ENCODE results near the gene MCFD2. TPM values are rescaled to one million over a fixed set of nuclear protein-coding genes. Genes with fewer than 3 reads are reported as not detected.
A peak's percentile ranks its signal among the peaks of the same experiment; 100 is the strongest.

The MCFD2 gene
- total RNA-seq, 1 donor from 2014 or later: 82.0 TPM

- no peak for DNase-seq (ENCODE audit: low spot score in 2 of 2, unreplicated experiment in 2 of 2)
- no peak for TF ChIP-seq CTCF (IDR thresholded peaks at IDR 0.05; ENCODE audit: unreplicated experiment)
- Mint-ChIP-seq H3K36me3 (peaks cover 7% of the 10 kb centered on the region), H3K9me3 (peaks cover 15% of the 10 kb centered on the region), H3K4me1 (peaks cover 35% of the 10 kb centered on the region), H3K27ac (peak overlapping the region; percentile 35), H3K4me3 (no peak overlapping the region), H3K27me3 (ENCODE audit: low read depth) (peaks cover 24% of the 10 kb centered on the region)
Measured at GRCh38 chr2:46869621-46870020, 46.0 kb downstream of the MCFD2 start.

DNA sequence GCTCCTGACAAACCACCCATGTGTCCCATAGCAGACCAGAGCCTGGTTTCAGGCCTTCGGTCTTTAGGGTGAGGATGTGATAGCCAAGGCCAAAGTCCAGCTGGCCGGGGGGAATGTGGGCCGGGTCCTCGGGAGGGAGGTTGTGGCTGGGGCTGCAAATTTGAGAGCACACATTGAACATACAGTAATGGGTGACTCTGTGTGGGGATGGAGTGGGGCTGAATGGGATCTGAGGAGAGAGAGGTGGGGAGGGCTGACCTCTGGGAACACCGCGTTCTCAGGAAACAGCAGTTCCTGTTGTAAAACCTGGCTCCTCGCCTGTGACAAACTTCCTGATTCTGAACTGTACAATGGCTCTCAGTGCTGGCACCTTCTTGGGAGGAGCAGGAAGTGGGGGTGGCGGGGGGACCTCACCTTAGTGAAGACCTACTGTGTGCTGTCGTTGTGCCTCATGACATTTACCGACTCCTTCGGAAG, 48.8 kb downstream of the MCFD2 start:
- TF ChIP-seq CTCF (IDR thresholded peaks at IDR 0.05; ENCODE audit: unreplicated experiment): no peak
- H3K27ac Mint-ChIP-seq: no peak overlapping the region
- no peak for DNase-seq (ENCODE audit: low spot score in 2 of 2, unreplicated experiment in 2 of 2)

DNA sequence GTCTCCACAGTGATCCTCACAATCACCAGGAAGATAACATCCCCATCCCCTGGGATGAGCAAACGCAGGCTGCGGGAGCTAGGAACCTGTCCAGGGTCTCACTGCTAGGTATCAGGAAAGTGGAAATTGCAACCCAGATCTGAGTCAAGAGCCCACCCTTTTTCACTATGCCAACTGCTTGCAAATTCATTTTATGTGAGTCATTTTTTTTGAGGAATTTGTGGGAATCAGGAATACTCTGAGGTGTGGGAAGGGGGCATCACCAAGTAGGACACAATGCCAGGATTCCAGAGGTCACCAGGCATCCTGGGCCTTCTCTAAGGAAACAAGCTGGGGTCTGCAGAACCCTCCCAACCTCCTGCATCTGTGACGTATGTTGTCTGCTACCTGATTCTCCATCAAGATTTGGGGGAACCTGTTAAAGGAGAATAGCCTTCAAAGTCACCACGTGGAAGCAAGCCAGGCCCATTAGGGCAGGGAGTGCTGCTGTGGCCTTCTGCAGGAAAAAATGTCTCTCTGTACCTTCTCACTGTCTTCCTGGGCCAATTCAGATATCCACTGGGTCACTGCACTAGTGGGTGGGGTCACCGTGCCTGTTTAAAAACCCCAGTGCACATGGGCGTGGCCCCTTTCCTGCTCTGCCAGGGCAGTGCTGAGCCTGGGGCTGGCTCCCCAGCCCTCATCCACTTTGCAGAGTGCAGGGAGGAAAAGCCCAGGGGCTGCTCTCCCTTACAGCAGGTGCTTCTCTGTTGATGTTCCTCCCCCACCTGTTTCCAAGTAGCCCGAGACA, 50.2 kb downstream of the MCFD2 start:
- DNase-seq (ENCODE audit: low spot score in 2 of 2, unreplicated experiment in 2 of 2): no peak
- TF ChIP-seq CTCF (IDR thresholded peaks at IDR 0.05; ENCODE audit: unreplicated experiment): no peak
- no peak overlapping the region for H3K4me3 Mint-ChIP-seq
- peaks cover 28% of the 10 kb centered on the region for H3K27me3 Mint-ChIP-seq (ENCODE audit: low read depth)
- H3K9me3 Mint-ChIP-seq: peaks cover 18% of the 10 kb centered on the region
- H3K27ac Mint-ChIP-seq: no peak overlapping the region
- H3K36me3 Mint-ChIP-seq: peaks cover 9% of the 10 kb centered on the region
- peaks cover 41% of the 10 kb centered on the region for H3K4me1 Mint-ChIP-seq

More for the DNA sequence above, 48.8 kb downstream of the MCFD2 start:
- Mint-ChIP-seq H3K9me3 (peaks cover 18% of the 10 kb centered on the region), H3K27me3 (ENCODE audit: low read depth) (peaks cover 27% of the 10 kb centered on the region), H3K36me3 (peaks cover 9% of the 10 kb centered on the region), H3K4me1 (peaks cover 43% of the 10 kb centered on the region), H3K4me3 (no peak overlapping the region)

- Mint-ChIP-seq H3K27ac (peak overlapping the region; percentile 6), H3K9me3 (peaks cover 18% of the 10 kb centered on the region), H3K4me3 (peak overlapping the region; percentile 2), H3K4me1 (peaks cover 33% of the 10 kb centered on the region), H3K27me3 (ENCODE audit: low read depth) (peaks cover 29% of the 10 kb centered on the region), H3K36me3 (peaks cover 9% of the 10 kb centered on the region)
- TF ChIP-seq CTCF (IDR thresholded peaks at IDR 0.05; ENCODE audit: unreplicated experiment): no peak
- no peak for DNase-seq (ENCODE audit: low spot score in 2 of 2, unreplicated experiment in 2 of 2)
Measured at GRCh38 chr2:46863882-46864281, 51.7 kb downstream of the MCFD2 start.

DNA sequence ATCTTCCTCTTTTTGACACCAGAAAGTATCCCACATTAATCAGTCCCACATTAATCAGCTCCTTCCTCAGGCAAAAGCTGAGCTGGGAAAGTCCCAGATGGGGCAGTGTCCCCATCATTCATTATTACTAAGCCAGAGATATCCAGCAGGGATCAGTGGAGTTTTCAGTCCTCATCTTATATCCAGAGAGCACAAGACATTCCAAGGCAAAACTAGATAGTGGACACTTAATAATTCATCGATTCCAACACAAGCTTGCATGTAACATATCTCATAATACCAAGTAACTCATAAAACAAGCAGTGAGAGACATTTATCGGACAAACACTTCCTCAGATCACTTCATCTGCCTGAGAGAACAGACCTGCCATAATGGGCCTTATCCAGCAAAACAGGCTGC, 53.1 kb downstream of the MCFD2 start:
- peaks cover 27% of the 10 kb centered on the region for H3K27me3 Mint-ChIP-seq (ENCODE audit: low read depth)
- H3K27ac Mint-ChIP-seq: peak overlapping the region; percentile 80
- peaks cover 9% of the 10 kb centered on the region for H3K36me3 Mint-ChIP-seq
- no peak for TF ChIP-seq CTCF (IDR thresholded peaks at IDR 0.05; ENCODE audit: unreplicated experiment)
- DNase-seq (ENCODE audit: low spot score in 2 of 2, unreplicated experiment in 2 of 2): no peak
- peaks cover 18% of the 10 kb centered on the region for H3K9me3 Mint-ChIP-seq
- H3K4me1 Mint-ChIP-seq: peaks cover 44% of the 10 kb centered on the region
- no peak overlapping the region for H3K4me3 Mint-ChIP-seq
